HG03135 (cell line): ENCODE data around the gene SECTM1.

Experiments used
- ATAC-seq: cut with Tn5 transposase; IDR thresholded peaks from one replicate; pipeline ENCODE4 v1.9.1; 2021; ENCODE audit warnings: mild to moderate bottlenecking, moderate library complexity; ENCODE audit not compliant: unreplicated experiment

SECTM1 gene

DNA sequence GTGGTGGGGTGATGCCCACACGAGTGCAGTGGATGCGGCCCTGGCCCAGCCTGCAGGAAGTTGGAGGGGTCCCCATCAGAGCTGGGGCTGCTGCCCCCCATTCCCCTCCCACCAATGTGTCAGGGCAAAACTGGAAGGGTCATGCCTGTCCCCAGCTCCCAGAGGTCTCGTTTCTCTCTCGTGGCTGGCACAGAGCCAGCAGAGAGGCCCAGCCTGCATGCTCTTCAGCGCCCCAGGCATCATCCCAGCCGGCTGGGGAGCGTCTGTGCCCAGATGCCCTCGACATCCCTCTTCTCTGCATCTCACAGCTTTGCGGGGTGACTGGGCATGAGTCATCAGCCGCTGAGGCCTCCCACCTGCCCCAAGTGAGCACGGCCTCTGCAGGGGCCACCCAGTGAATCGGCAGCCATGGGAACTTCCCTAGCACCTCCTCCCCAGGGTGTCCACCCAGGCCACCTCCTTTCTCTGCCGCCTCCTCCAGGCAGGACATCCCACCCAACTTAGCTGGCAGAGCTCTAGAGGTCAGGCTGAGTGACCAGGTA, 50.3 kb downstream of the SECTM1 start:
- no peak for ATAC-seq

GRCh38 chr17:82282239-82283207, 51.0 kb downstream of the SECTM1 start:
- no peak for ATAC-seq

DNA sequence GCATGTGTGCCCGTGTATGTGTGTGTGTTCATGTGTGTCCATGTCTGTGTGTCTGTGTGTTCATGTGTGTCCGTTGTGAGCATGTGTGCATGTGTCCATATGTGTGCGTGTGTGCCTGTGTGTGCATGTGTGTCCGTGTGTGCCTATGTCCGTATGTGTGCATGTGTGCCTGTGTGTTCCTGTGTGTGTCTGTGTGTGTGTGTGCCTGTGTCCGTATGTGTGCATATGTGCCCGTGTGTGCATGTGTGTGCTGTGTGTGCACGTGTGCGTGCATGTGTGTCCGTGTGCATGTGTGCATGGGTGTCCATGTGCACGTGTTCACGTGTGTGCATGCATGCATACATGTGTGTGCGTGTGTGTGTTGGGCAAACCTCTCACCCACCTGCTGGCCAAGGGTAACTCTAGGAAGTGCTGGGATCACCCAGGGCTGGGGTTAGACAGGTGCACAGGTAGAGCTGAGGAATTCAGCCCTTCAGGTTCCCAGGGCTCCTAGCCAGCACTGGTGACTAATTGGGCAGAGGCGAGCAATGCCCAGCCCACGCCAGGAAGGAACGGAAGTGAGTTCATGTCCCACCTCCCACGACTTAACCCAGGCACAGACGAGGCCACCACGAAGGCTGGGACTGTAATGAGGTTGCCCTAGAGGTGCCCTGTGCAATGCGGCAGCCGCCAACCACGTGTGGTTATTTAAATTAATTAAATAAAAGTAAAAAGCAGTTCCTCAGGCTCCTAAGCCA, 51.9 kb downstream of the SECTM1 start:
- no peak for ATAC-seq

DNA sequence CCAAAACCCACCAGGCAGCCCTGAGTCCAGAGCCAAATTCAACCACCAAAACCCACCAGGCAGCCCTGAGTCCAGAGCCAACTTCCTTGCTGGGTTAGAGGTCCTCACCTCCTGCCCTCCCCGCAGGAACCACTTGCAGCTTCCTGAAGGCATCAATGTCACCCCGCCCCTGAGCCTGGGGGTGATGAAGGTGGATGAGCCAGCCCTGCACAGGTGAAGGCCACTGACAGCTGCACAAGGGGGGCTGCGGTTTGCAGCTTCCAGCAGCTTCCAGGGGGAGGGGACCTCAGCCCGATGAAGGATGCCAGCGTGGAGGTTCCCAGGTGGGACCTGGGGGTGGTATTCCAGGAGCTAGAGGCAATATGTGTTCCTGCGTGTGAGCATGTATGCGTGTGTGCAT, 52.5 kb downstream of the SECTM1 start:
- no peak for ATAC-seq

GRCh38 chr17:82280537-82280936, 53.0 kb downstream of the SECTM1 start:
- ATAC-seq = no peak

DNA sequence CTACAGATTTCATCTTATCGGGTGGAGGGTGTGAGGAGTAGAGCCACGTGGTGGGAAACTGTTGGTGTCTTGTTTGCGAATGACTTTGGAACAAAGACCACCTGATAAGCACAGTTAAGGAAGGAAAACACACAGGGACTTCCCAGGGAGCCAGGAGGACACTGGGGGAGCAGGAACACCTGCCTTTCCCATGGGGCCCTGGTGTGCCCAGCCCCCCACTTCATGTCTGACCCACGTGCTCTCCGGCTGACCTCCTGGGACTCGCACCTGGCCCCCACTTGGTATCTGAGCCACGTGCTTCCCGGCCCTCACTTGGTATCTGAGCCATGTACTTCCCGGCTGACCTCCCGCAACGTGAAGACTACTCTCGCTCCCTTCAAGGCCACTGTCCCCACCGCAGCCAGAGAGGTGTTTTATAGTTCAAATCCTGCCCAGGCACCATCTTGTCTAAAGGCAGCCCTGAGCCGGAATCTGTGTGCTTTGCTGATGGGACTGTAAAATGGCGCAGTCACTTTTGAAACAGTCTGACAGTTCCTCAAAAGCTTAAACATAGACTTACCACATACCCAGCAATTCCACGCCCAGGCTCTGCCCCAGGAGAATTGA, 54.7 kb downstream of the SECTM1 start:
- ATAC-seq = no peak

DNA sequence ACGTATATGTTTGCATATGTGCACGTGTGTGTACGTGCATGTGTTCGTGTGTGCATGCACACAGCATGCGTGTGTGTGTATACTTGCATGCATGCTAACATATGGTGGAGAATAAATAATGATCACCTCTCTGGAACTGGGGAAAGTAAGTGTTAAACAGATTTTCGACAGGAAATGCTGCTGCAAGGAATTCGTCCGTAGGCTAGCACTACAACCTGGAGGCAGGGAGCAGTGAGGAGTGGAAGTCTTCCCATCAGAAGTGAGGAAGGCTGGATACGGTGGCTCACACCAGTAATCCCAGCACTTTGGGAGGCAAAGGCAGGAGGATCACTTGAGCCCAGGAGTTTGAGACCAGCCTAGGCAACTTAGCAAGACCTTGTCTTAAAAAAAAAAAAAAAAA, 55.3 kb downstream of the SECTM1 start:
- ATAC-seq = no peak

DNA sequence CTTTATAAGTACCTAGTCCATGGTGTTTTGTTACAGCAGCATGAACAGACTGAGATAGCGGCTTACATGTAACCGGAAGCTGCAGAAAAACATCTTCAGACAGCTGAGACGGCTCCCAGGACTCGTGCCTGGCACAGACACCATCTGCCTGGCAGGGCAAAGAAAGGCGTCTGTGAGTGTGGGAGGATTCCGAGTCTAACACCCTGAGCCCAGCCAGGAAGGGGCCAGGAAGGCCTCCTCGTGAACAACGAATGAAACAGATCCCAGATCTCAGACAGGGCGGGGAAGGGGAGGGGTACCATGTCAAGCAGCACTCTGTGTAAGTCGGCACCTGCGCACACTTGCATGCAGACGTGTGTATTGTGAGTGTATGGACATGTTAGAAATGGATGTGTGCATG, 55.7 kb downstream of the SECTM1 start:
- ATAC-seq = no peak

DNA sequence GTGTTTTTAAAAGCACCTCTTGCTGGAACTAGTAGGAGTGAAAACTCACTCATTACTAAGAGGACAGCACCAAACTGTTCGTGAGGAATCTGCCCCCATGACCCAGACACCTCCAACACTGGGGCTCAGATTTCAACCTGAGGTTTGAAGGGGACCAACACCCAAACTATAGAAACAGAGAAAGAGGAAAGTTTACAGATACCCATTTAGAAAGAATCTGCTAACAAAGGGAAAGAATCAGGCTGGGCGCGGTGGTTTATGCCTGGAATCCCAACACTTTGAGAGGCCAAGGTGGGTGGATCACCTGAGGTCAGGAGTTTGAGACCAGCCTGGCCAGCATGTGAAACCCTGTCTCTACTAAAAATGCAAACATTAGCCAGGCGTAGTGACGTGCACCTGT, 56.6 kb downstream of the SECTM1 start:
- ATAC-seq = no peak

- no peak for ATAC-seq
Observed at GRCh38 chr17:82275326-82275725, 58.2 kb downstream of the SECTM1 start.

- no peak for ATAC-seq
Observed at GRCh38 chr17:82274134-82275020, 59.2 kb downstream of the SECTM1 start.

- peak; percentile 67 for ATAC-seq
Observed at GRCh38 chr17:82273327-82274133, 60.0 kb downstream of the SECTM1 start, which contains the start of gene CSNK1D. Gene CSNK1D (minus strand): TSS chr17:82273700. CDS start chr17:82273381, 319 bp downstream.

DNA sequence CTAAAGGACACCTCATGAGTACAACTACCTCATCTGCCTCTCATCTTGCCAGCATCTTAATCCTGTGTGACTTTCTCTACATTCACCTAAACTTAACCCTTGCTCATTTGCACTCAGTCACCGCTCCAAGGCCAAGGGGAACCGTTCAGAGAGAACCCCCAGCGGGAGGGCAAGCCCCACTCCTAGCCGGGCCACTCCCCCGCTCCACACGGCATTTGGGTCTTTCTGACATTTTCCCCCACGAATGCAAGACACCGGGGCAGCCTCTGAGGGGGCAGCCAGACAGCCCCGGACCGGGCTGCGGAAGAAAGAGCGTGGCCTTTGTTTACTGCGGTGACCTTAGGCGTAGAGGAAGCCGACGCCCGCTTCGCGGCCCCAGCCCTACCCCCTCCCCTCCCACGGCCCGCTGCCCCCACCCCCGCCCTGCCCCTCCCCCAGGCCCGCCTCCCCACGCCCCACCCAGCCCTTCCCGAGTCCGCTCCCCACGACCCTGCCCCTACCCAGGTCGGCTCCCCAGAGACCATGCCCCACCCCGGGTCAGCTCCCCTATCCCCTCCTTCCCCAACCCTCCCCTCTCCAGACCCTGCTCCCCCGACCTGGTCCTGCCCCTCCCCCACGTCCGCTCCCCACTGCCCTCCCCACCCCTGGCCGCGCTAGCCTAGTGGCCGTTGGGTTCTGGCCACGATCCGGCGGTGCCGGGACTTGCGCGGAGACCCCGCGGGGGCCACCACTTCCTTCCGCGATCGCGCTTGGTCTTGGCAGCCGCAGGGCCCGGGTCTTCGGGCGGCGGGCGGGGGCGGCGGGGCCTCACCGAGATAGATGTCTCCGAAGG, 60.9 kb downstream of the SECTM1 start:
- ATAC-seq = peak; percentile 12

DNA sequence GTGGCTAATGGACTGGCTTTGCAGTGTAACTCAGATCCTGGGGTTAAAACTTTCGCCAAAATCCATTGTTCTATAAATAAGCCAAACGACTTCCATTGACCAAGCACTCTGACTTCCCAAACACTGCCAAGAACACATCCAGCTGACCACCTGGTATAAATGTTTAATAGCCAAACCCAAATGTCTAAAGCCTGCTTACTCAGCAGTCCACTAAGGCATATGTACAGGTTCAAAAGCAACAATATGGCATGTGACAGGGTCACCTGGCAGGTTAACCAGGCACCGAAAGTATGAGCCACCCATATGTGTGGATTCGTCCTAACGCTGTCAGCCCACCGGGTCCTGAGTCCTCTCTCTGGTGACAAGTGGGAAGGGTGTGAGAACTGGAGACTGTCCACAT, 62.2 kb downstream of the SECTM1 start:
- no peak for ATAC-seq
